Testis (tissue), 3 donors: ENCODE measurements around the gene ZNF764. TPM values are rescaled to one million over a fixed set of nuclear protein-coding genes. Genes with fewer than 3 reads are reported as not detected.

Experiments used
- DNase-seq: peaks from one replicate; pipeline ENCODE4 v3.0.0-alpha.2; 2019
- H3K27ac ChIP-seq, 2 donors: fragments of 200-600 bp; sonication (generic); one replicate each; pipeline ENCODE4 v1.5.1; 2019
- H3K27me3 ChIP-seq: fragments of 200-600 bp; sonication (generic); one replicate; pipeline ENCODE4 v1.5.1; 2019
- H3K36me3 ChIP-seq: fragments of 200-600 bp; sonication (generic); one replicate; pipeline ENCODE4 v1.5.1; 2017; ENCODE audit warnings: low read depth; ENCODE audit errors: missing control alignments
- H3K4me1 ChIP-seq: fragments of 200-600 bp; sonication (generic); one replicate; pipeline ENCODE4 v1.5.1; 2019
- H3K4me3 ChIP-seq, 2 donors: fragments of 200-600 bp; sonication (generic); one replicate each; pipeline ENCODE4 v1.5.1; 2017 to 2019
- H3K9me3 ChIP-seq: fragments of 200-600 bp; sonication (generic); one replicate; pipeline ENCODE4 v1.5.1; 2017
- POLR2A ChIP-seq: fragments of 450-650 bp; IDR thresholded peaks from one replicate; pipeline ENCODE4 v1.6.1; 2017; ENCODE audit warnings: antibody characterized with exemption, mild to moderate bottlenecking, moderate library complexity
- WGBS, 2 donors: methylation state at CpG; one replicate each; pipeline ENCODE4 v1.1.5; 2018; 5-methylcytosine and 5-hydroxymethylcytosine counted together
- intact Hi-C: fragments of 100-400 bp; cut with DNase I; formaldehyde crosslinking; loops from one replicate; pipeline ENCODE4 v1.15.1; 2023; ENCODE audit warnings: low total_unique reads
- microRNA-seq, 2 donors: library from miRNA; unstranded; fragments of <30 nt; microRNA quantifications; one replicate each; pipeline ENCODE4, GENCODE V29; 2016; ENCODE audit warnings: borderline number of aligned reads in 2 of 2, borderline replicate concordance in 1 of 2
- polyA plus RNA-seq: library from polyadenylated mRNA; stranded (reverse); fragments of 350-450 nt; fragmentation: Illumina TruSeq; extraction: RNeasy Lipid Tissue Mini Kit (QIAGEN cat#74804); gene quantifications from one replicate; pipeline ENCODE4 v1.2.3, GENCODE V29; 2014; ENCODE audit warnings: low read depth, low replicate concordance; ENCODE audit not compliant: insufficient read depth
- small RNA-seq, 2 donors: library from RNA; depleted of rRNA; stranded (forward); fragments of <200 nt; gene quantifications; one replicate each; pipeline ENCODE3, GENCODE V24; 2016
- total RNA-seq, 2 donors: library from RNA; depleted of rRNA; stranded (reverse); fragments of >200 nt; gene quantifications; one replicate each; pipeline ENCODE4 v1.2.3, GENCODE V29; 2016
- TF ChIP-seq, protein P1 (sequence below), 3 experiments: fragments of 450-650 bp in 2 of 3; fragments of 200-600 bp in 1 of 3; sonication (generic) in 1 of 3; IDR thresholded peaks; one replicate each; pipeline ENCODE4 v1.5.1; 2016 to 2019; ENCODE audit warnings: antibody characterized with exemption in 3 of 3, mild to moderate bottlenecking in 2 of 3, moderate library complexity in 1 of 3

Gene ZNF764
- total and polyA plus RNA-seq, 3 donors from 2014 or later = 11.3 to 23.2 (median 21.9) TPM

GRCh38 chr16:30510376-30510938 is 47.7 kb downstream of the ZNF764 start:
- DNase-seq = no peak
- H3K27me3 ChIP-seq = no peaks in the 10 kb centered on the region
- H3K27ac ChIP-seq = no peak overlapping the region
- 53 to 60% methylated on average over 2 to 4 of the region's 4 CpGs for WGBS, 2 donors
- no peak for TF ChIP-seq POLR2A
- TF ChIP-seq, protein P1, sequence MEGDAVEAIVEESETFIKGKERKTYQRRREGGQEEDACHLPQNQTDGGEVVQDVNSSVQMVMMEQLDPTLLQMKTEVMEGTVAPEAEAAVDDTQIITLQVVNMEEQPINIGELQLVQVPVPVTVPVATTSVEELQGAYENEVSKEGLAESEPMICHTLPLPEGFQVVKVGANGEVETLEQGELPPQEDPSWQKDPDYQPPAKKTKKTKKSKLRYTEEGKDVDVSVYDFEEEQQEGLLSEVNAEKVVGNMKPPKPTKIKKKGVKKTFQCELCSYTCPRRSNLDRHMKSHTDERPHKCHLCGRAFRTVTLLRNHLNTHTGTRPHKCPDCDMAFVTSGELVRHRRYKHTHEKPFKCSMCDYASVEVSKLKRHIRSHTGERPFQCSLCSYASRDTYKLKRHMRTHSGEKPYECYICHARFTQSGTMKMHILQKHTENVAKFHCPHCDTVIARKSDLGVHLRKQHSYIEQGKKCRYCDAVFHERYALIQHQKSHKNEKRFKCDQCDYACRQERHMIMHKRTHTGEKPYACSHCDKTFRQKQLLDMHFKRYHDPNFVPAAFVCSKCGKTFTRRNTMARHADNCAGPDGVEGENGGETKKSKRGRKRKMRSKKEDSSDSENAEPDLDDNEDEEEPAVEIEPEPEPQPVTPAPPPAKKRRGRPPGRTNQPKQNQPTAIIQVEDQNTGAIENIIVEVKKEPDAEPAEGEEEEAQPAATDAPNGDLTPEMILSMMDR (IDR thresholded peaks at IDR 0.05) = no peak
- H3K36me3 ChIP-seq = no peaks in the 10 kb centered on the region
- no peaks in the 10 kb centered on the region for H3K4me1 ChIP-seq
- no peak overlapping the region for H3K4me3 ChIP-seq
- no peaks in the 10 kb centered on the region for H3K9me3 ChIP-seq
- intact Hi-C loops = no loop called here

DNA sequence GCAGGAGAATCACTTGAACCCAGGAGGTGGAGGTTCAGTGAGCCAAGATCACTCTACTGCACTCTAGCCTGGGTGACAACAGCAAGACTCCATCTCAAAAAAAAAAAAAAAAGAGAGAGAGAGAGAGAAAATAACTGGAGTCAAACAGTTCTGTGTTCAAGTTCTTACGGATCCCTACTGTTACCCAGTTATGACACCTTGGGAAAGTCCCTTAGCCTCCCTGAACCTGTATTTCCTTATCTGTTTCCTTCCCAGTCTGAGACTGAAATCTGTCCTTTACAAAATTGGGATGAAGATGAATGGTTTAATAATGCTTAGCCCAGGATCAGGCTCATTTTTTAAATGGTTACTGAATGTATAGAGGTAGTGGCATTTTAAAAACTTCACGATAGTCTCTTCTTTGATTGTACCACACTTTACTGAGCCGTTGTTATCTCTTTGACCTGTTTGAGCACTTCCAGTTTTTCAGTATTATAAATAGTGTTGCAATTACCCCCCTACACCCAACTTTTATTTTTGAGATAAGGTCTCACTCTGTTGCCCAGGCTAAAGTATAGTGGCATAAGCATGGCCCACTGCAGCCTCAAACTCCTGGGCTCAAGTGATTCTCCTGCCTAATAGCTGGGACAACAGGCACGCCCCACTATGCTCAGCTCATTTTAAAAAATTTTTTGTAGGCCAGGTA is 49.0 kb downstream of the ZNF764 start:
- 69 to 71% methylated on average over 4 of the region's 4 CpGs for WGBS, 2 donors
- TF ChIP-seq, protein P1 (IDR thresholded peaks at IDR 0.05) = no peak
- no peak for TF ChIP-seq POLR2A
- no peaks in the 10 kb centered on the region for H3K9me3 ChIP-seq
- H3K27me3 ChIP-seq = no peaks in the 10 kb centered on the region
- no peaks in the 10 kb centered on the region for H3K36me3 ChIP-seq
- DNase-seq = no peak
- no peak overlapping the region for H3K4me3 ChIP-seq
- no peak overlapping the region for H3K27ac ChIP-seq
- intact Hi-C loops = no loop called here
- no peaks in the 10 kb centered on the region for H3K4me1 ChIP-seq

Small RNA genes lying within 50 kb of the gene (microRNA-seq; reads per million reads assigned to microRNA genes)
- gene MIR4518 = 0 reads per million in 2 donors

Small RNA genes lying within 50 kb of the gene (small RNA-seq; reads per million reads assigned to genes)
- gene AC093249.4 = 0 reads per million in 2 donors
- 0 reads per million in 2 donors for gene MIR4518

Other genes with a start within 250 kb of the ZNF764 start
- gene CD2BP2, start 203.1 kb downstream of the ZNF764 start, total RNA-seq = 10 to 100 TPM; 32.8 to 39.5 TPM
- 52.5 TPM for gene CD2BP2, start 203.1 kb downstream of the ZNF764 start, polyA plus RNA-seq
- 10 to 100 TPM; 60.5 to 64.0 TPM for gene TBC1D10B, start 187.9 kb downstream of the ZNF764 start, total RNA-seq
- gene TBC1D10B, start 187.9 kb downstream of the ZNF764 start, polyA plus RNA-seq = 86.2 TPM
- gene MYL11, start 183.6 kb downstream of the ZNF764 start, total RNA-seq = 1 to 10 TPM; 2.5 to 4.2 TPM
- gene MYL11, start 183.6 kb downstream of the ZNF764 start, polyA plus RNA-seq = 18.5 TPM
- 1 to 10 TPM in 1 of 2 donors, under 1 TPM in 1; 0.63 to 2.4 TPM for gene SEPTIN1, start 175.8 kb downstream of the ZNF764 start, total RNA-seq
- 3.9 TPM for gene SEPTIN1, start 175.8 kb downstream of the ZNF764 start, polyA plus RNA-seq
- 1 to 10 TPM; 6.5 to 9.0 TPM for gene ZNF48, start 163.0 kb downstream of the ZNF764 start, total RNA-seq
- gene ZNF48, start 163.0 kb downstream of the ZNF764 start, polyA plus RNA-seq = 6.3 TPM
- 10 to 100 TPM; 35.6 to 37.2 TPM for gene ZNF771, start 150.8 kb downstream of the ZNF764 start, total RNA-seq
- 3.0 TPM for gene ZNF771, start 150.8 kb downstream of the ZNF764 start, polyA plus RNA-seq
- 10 to 100 TPM; 15.2 to 26.1 TPM for gene DCTPP1, start 128.3 kb downstream of the ZNF764 start, total RNA-seq
- gene DCTPP1, start 128.3 kb downstream of the ZNF764 start, polyA plus RNA-seq = 23.6 TPM
- gene SEPHS2, start 112.5 kb downstream of the ZNF764 start, total RNA-seq = 10 to 100 TPM; 17.7 to 19.8 TPM
- 24.7 TPM for gene SEPHS2, start 112.5 kb downstream of the ZNF764 start, polyA plus RNA-seq
- gene ITGAL, start 85.6 kb downstream of the ZNF764 start, total RNA-seq = 1 to 10 TPM; 2.8 to 5.0 TPM
- gene ITGAL, start 85.6 kb downstream of the ZNF764 start, polyA plus RNA-seq = 6.7 TPM
- gene ZNF768, start 31.8 kb downstream of the ZNF764 start, total RNA-seq = 10 to 100 TPM; 52.2 to 64.3 TPM
- 52.3 TPM for gene ZNF768, start 31.8 kb downstream of the ZNF764 start, polyA plus RNA-seq
- 10 to 100 TPM; 18.7 to 23.3 TPM for gene ZNF747, start 23.5 kb downstream of the ZNF764 start, total RNA-seq
- 13.1 TPM for gene ZNF747, start 23.5 kb downstream of the ZNF764 start, polyA plus RNA-seq
- gene ZNF688, start 13.3 kb upstream of the ZNF764 start, total RNA-seq = 10 to 100 TPM; 21.7 to 54.6 TPM
- 38.5 TPM for gene ZNF688, start 13.3 kb upstream of the ZNF764 start, polyA plus RNA-seq
- gene ZNF785, start 27.3 kb upstream of the ZNF764 start, total RNA-seq = 10 to 100 TPM; 14.8 to 17.1 TPM
- 5.9 TPM for gene ZNF785, start 27.3 kb upstream of the ZNF764 start, polyA plus RNA-seq
- 10 to 100 TPM; 33.0 to 41.3 TPM for gene ZNF689, start 52.0 kb upstream of the ZNF764 start, total RNA-seq
- 82.7 TPM for gene ZNF689, start 52.0 kb upstream of the ZNF764 start, polyA plus RNA-seq
- gene PRR14, start 92.6 kb upstream of the ZNF764 start, total RNA-seq = 10 to 100 TPM; 60.0 to 66.3 TPM
- gene PRR14, start 92.6 kb upstream of the ZNF764 start, polyA plus RNA-seq = 37.0 TPM
- gene FBRS, start 100.1 kb upstream of the ZNF764 start, total RNA-seq = 100 to 1,000 TPM; 140 to 165 TPM
- 302 TPM for gene FBRS, start 100.1 kb upstream of the ZNF764 start, polyA plus RNA-seq
- gene SRCAP, start 140.8 kb upstream of the ZNF764 start, total RNA-seq = 10 to 100 TPM; 74.3 to 80.8 TPM
- gene SRCAP, start 140.8 kb upstream of the ZNF764 start, polyA plus RNA-seq = 44.3 TPM
- gene PHKG2, start 190.1 kb upstream of the ZNF764 start, total RNA-seq = 100 to 1,000 TPM in 1 of 2 donors, 10 to 100 TPM in 1; 78.4 to 129 TPM
- 312 TPM for gene PHKG2, start 190.1 kb upstream of the ZNF764 start, polyA plus RNA-seq
- gene CFAP119, start 203.7 kb upstream of the ZNF764 start, total RNA-seq = 10 to 100 TPM; 31.5 to 54.2 TPM
- gene CFAP119, start 203.7 kb upstream of the ZNF764 start, polyA plus RNA-seq = 43.3 TPM
- gene RNF40, start 203.9 kb upstream of the ZNF764 start, total RNA-seq = 100 to 1,000 TPM; 143 to 162 TPM
- gene RNF40, start 203.9 kb upstream of the ZNF764 start, polyA plus RNA-seq = 219 TPM
- 10 to 100 TPM; 19.4 to 21.9 TPM for gene ZNF629, start 228.8 kb upstream of the ZNF764 start, total RNA-seq
- 11.2 TPM for gene ZNF629, start 228.8 kb upstream of the ZNF764 start, polyA plus RNA-seq